Stimulated activated CD4-positive, alpha-beta T cell treated with anti-CD3 and anti-CD28 coated beads, Interleukin-12 subunit alpha, Interleukin-12 subunit beta, amount 100 ng/mL, for 4 hours (primary cell): ENCODE measurements around the gene HAP1.
"Not testable (repeated sequence)": the region's sequence is repeated elsewhere in the genome, so short reads cannot be mapped to it uniquely, and the experiment has no call there.

Experiments used
- DNase-seq: peaks from one replicate; pipeline ENCODE4 v3.0.0-alpha.2; 2020

Gene HAP1

GRCh38 chr17:41734139-41734948 is at the start of gene HAP1:
Gene HAP1, minus strand, starts transcription at chr17:41734643. Its CDS starts 9 bp downstream, at chr17:41734634.
- no peak for DNase-seq

GRCh38 chr17:41782142-41782541 is 47.7 kb upstream of the HAP1 start:
- no peak for DNase-seq

GRCh38 chr17:41781404-41782110 is 47.1 kb upstream of the HAP1 start:
- DNase-seq, result no peak

GRCh38 chr17:41779954-41780353 is 45.5 kb upstream of the HAP1 start:
- DNase-seq, result no peak

- DNase-seq, result no peak
Observed at GRCh38 chr17:41777574-41778188, 43.2 kb upstream of the HAP1 start.

- DNase-seq, result no peak
Observed at GRCh38 chr17:41777157-41777573, 42.7 kb upstream of the HAP1 start.

GRCh38 chr17:41776262-41776900 is 41.9 kb upstream of the HAP1 start:
- DNase-seq, result not testable (repeated sequence)

GRCh38 chr17:41775394-41776226 is 41.2 kb upstream of the HAP1 start:
- DNase-seq, result no peak

- DNase-seq, result no peak
Observed at GRCh38 chr17:41773731-41774193, 39.3 kb upstream of the HAP1 start.

- DNase-seq, result no peak
Observed at GRCh38 chr17:41773190-41773588, 38.7 kb upstream of the HAP1 start.

GRCh38 chr17:41772586-41773189 is 38.2 kb upstream of the HAP1 start:
- DNase-seq, result no peak

- DNase-seq, result no peak
Observed at GRCh38 chr17:41772218-41772585, 37.8 kb upstream of the HAP1 start.

- DNase-seq, result no peak
Observed at GRCh38 chr17:41771389-41772206, 37.2 kb upstream of the HAP1 start.

- DNase-seq, result no peak
Observed at GRCh38 chr17:41769985-41770384, 35.5 kb upstream of the HAP1 start.

GRCh38 chr17:41769346-41769862 is 35.0 kb upstream of the HAP1 start:
- no peak for DNase-seq

- DNase-seq, result no peak
Observed at GRCh38 chr17:41768682-41769288, 34.3 kb upstream of the HAP1 start.

- no peak for DNase-seq
Observed at GRCh38 chr17:41767324-41768042, 33.0 kb upstream of the HAP1 start.

GRCh38 chr17:41766135-41766534 is 31.7 kb upstream of the HAP1 start:
- no peak for DNase-seq

GRCh38 chr17:41763327-41763726 is 28.9 kb upstream of the HAP1 start:
- DNase-seq, result no peak

- DNase-seq, result no peak
Observed at GRCh38 chr17:41762841-41763240, 28.4 kb upstream of the HAP1 start.
